WTC11 (cell line): ENCODE measurements around the gene NEK11. TPM values are rescaled to one million over a fixed set of nuclear protein-coding genes. Genes with fewer than 3 reads are reported as not detected.
A peak's percentile ranks its signal among the peaks of the same experiment; 100 is the strongest.

Experiments
- ATAC-seq: fragments of 200-7000 bp; cut with Tn5 transposase; 2 replicates; pipeline ENCODE4 v1.10.0; 2021; ENCODE audit warnings: mild to moderate bottlenecking, moderate library complexity
- CTCF ChIA-PET: fragments of 300-600 bp; sonication (Branson Sonifier 250); formaldehyde crosslinking; loops from one replicate; lab custom pipeline; 2021; ENCODE audit warnings: antibody characterized with exemption; lab: Charles Lee
- POLR2A ChIA-PET: fragments of 350-600 bp; sonication (Branson Sonifier 250); formaldehyde crosslinking; loops from one replicate; lab custom pipeline; 2021; ENCODE audit warnings: antibody characterized with exemption; lab: Charles Lee
- DNase-seq: peaks from one replicate; pipeline ENCODE4 v3.0.0; 2021; ENCODE audit warnings: low spot score
- H3K27ac Mint-ChIP-seq: 2 replicates; pipeline ENCODE4 v1.8.0; 2021; ENCODE audit warnings: mixed read lengths
- H3K27me3 Mint-ChIP-seq: 2 replicates; pipeline ENCODE4 v1.8.0; 2021; ENCODE audit warnings: low read depth, mild to moderate bottlenecking, moderate library complexity, mixed read lengths
- H3K36me3 Mint-ChIP-seq: 2 replicates; pipeline ENCODE4 v1.8.0; 2021; ENCODE audit warnings: mixed read lengths
- H3K4me1 Mint-ChIP-seq: 2 replicates; pipeline ENCODE4 v1.8.0; 2022; ENCODE audit warnings: mixed read lengths
- H3K4me3 Mint-ChIP-seq: 2 replicates; pipeline ENCODE4 v1.8.0; 2021; ENCODE audit warnings: mild to moderate bottlenecking, moderate library complexity, mixed read lengths
- H3K9me3 Mint-ChIP-seq: 2 replicates; pipeline ENCODE4 v1.8.0; 2021; ENCODE audit warnings: mixed read lengths
- AFF4 ChIP-seq: sonication (generic); formaldehyde crosslinking; IDR thresholded peaks from 2 replicates; pipeline ENCODE4 v1.8.1; 2023; ENCODE audit warnings: mild to moderate bottlenecking, missing genetic modification reagents, borderline replicate concordance
- CBFB ChIP-seq: sonication (generic); formaldehyde crosslinking; IDR thresholded peaks from 2 replicates; pipeline ENCODE4 v1.8.1; 2022; ENCODE audit warnings: mild to moderate bottlenecking, low read depth, missing genetic modification reagents
- CREM ChIP-seq: sonication (generic); formaldehyde crosslinking; IDR thresholded peaks from 2 replicates; pipeline ENCODE4 v1.8.1; 2022; ENCODE audit warnings: mild to moderate bottlenecking, missing genetic modification reagents, moderate library complexity
- EMX1 ChIP-seq: fragments of 250-450 bp; sonication (Bioruptor Pico); IDR thresholded peaks from 2 replicates; pipeline ENCODE4 v1.8.0; 2021; ENCODE audit warnings: mild to moderate bottlenecking
- ERG ChIP-seq: fragments of 250-450 bp; sonication (Bioruptor Pico); IDR thresholded peaks from 2 replicates; pipeline ENCODE4 v1.8.0; 2021; ENCODE audit warnings: mild to moderate bottlenecking
- MXD4 ChIP-seq: fragments of 250-450 bp; sonication (Bioruptor Pico); IDR thresholded peaks from 2 replicates; pipeline ENCODE4 v1.8.0; 2021; ENCODE audit warnings: mild to moderate bottlenecking, moderate library complexity, borderline replicate concordance
- NFATC4 ChIP-seq: fragments of 250-450 bp; sonication (Bioruptor Pico); IDR thresholded peaks from 2 replicates; pipeline ENCODE4 v1.9.0; 2021; ENCODE audit warnings: mild to moderate bottlenecking
- NR2C2 ChIP-seq: sonication (generic); formaldehyde crosslinking; IDR thresholded peaks from 2 replicates; pipeline ENCODE4 v1.8.0; 2022; ENCODE audit warnings: mild to moderate bottlenecking, missing genetic modification reagents
- PREB ChIP-seq: sonication (generic); formaldehyde crosslinking; IDR thresholded peaks from 2 replicates; pipeline ENCODE4 v1.8.1; 2022; ENCODE audit warnings: mild to moderate bottlenecking, missing genetic modification reagents, moderate library complexity, borderline replicate concordance
- ZNF317 ChIP-seq: sonication (generic); formaldehyde crosslinking; IDR thresholded peaks from 2 replicates; pipeline ENCODE4 v1.8.1; 2023; ENCODE audit warnings: low read depth, mild to moderate bottlenecking, moderate library complexity, missing genetic modification reagents, borderline replicate concordance
- ZNF396 ChIP-seq: fragments of 250-450 bp; sonication (Bioruptor Pico); IDR thresholded peaks from 2 replicates; pipeline ENCODE4 v1.8.0; 2021; ENCODE audit warnings: mild to moderate bottlenecking, moderate library complexity, borderline replicate concordance
- total RNA-seq: library from RNA; stranded (reverse); gene quantifications from 3 replicates; pipeline ENCODE4 v1.2.3, GENCODE V29; 2021
- TF ChIP-seq, protein P1 (sequence below): sonication (generic); formaldehyde crosslinking; IDR thresholded peaks from 2 replicates; pipeline ENCODE4 v1.8.0; 2022; ENCODE audit warnings: mild to moderate bottlenecking, missing genetic modification reagents
- TF ChIP-seq, protein P2 (sequence below): sonication (generic); formaldehyde crosslinking; IDR thresholded peaks from 2 replicates; pipeline ENCODE4 v1.8.0; 2023; ENCODE audit warnings: missing genetic modification reagents, mild to moderate bottlenecking, borderline replicate concordance
- TF ChIP-seq, protein P3 (sequence below): fragments of 200-600 bp; IDR thresholded peaks from 2 replicates; pipeline ENCODE4 v1.8.0; 2022; ENCODE audit warnings: antibody characterized with exemption
- TF ChIP-seq, protein P4 (sequence below): sonication (generic); formaldehyde crosslinking; IDR thresholded peaks from 2 replicates; pipeline ENCODE4 v1.8.1; 2022; ENCODE audit warnings: low read depth, missing genetic modification reagents, borderline replicate concordance
- TF ChIP-seq, protein P5 (sequence below): sonication (generic); formaldehyde crosslinking; conservative IDR thresholded peaks from 2 replicates; pipeline ENCODE4 v1.8.1; 2022; ENCODE audit warnings: mild to moderate bottlenecking, missing genetic modification reagents

Gene NEK11
- total RNA-seq, 1 experiment from 2014 or later, result 1.6 TPM

DNA sequence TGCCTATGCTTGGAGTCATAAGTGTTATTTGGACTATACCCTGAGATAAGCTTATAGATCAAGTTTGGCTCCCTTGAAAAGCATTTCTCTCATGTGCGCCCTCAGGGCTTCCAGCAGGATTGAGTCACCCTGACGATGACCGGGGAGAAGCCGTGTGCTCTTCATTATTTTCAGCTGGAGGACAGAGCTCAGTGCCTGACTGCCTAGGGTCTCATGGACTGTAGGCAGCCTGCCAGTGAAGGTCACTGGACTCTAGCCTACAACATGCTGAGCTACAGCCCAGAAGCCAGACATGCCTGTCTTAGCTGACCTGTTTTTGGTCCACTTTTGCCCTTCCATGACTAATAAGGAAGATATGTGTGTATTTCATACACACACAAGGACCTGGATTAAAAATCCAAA lies 323.3 kb downstream of the NEK11 start (continued):
- no peak for TF ChIP-seq CREM (CRISPR knock-in tag)
- TF ChIP-seq, protein P1, sequence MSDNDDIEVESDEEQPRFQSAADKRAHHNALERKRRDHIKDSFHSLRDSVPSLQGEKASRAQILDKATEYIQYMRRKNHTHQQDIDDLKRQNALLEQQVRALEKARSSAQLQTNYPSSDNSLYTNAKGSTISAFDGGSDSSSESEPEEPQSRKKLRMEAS, result no peak

- Mint-ChIP-seq H3K9me3 (peaks cover 3% of the 10 kb centered on the region), H3K27ac (0 out of 2 replicates have a peak overlapping the region, but pooled peaks have one; percentile 74)
These were observed 323.8 kb downstream of the NEK11 start for GRCh38 chr3:131350506-131350905.

GRCh38 chr3:131353016-131353877 lies 326.6 kb downstream of the NEK11 start:
- H3K36me3 Mint-ChIP-seq, result no peaks in the 10 kb centered on the region
- peaks cover 30% of the 10 kb centered on the region for H3K4me1 Mint-ChIP-seq
- ChIA-PET POLR2A (no interaction called here), CTCF (no interaction called here)
- ATAC-seq, result no peak
- no peaks in the 10 kb centered on the region for H3K9me3 Mint-ChIP-seq
- TF ChIP-seq, protein P2, sequence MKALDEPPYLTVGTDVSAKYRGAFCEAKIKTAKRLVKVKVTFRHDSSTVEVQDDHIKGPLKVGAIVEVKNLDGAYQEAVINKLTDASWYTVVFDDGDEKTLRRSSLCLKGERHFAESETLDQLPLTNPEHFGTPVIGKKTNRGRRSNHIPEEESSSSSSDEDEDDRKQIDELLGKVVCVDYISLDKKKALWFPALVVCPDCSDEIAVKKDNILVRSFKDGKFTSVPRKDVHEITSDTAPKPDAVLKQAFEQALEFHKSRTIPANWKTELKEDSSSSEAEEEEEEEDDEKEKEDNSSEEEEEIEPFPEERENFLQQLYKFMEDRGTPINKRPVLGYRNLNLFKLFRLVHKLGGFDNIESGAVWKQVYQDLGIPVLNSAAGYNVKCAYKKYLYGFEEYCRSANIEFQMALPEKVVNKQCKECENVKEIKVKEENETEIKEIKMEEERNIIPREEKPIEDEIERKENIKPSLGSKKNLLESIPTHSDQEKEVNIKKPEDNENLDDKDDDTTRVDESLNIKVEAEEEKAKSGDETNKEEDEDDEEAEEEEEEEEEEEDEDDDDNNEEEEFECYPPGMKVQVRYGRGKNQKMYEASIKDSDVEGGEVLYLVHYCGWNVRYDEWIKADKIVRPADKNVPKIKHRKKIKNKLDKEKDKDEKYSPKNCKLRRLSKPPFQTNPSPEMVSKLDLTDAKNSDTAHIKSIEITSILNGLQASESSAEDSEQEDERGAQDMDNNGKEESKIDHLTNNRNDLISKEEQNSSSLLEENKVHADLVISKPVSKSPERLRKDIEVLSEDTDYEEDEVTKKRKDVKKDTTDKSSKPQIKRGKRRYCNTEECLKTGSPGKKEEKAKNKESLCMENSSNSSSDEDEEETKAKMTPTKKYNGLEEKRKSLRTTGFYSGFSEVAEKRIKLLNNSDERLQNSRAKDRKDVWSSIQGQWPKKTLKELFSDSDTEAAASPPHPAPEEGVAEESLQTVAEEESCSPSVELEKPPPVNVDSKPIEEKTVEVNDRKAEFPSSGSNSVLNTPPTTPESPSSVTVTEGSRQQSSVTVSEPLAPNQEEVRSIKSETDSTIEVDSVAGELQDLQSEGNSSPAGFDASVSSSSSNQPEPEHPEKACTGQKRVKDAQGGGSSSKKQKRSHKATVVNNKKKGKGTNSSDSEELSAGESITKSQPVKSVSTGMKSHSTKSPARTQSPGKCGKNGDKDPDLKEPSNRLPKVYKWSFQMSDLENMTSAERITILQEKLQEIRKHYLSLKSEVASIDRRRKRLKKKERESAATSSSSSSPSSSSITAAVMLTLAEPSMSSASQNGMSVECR (CRISPR knock-in tag), result no peak
- no peak for TF ChIP-seq CREM (CRISPR knock-in tag)
- no peak for TF ChIP-seq PREB (CRISPR knock-in tag)
- TF ChIP-seq, protein P3, sequence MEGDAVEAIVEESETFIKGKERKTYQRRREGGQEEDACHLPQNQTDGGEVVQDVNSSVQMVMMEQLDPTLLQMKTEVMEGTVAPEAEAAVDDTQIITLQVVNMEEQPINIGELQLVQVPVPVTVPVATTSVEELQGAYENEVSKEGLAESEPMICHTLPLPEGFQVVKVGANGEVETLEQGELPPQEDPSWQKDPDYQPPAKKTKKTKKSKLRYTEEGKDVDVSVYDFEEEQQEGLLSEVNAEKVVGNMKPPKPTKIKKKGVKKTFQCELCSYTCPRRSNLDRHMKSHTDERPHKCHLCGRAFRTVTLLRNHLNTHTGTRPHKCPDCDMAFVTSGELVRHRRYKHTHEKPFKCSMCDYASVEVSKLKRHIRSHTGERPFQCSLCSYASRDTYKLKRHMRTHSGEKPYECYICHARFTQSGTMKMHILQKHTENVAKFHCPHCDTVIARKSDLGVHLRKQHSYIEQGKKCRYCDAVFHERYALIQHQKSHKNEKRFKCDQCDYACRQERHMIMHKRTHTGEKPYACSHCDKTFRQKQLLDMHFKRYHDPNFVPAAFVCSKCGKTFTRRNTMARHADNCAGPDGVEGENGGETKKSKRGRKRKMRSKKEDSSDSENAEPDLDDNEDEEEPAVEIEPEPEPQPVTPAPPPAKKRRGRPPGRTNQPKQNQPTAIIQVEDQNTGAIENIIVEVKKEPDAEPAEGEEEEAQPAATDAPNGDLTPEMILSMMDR, result no peak
- no peak for TF ChIP-seq NFATC4 (CRISPR knock-in tag)
- no peak for TF ChIP-seq MXD4
- TF ChIP-seq, protein P4, sequence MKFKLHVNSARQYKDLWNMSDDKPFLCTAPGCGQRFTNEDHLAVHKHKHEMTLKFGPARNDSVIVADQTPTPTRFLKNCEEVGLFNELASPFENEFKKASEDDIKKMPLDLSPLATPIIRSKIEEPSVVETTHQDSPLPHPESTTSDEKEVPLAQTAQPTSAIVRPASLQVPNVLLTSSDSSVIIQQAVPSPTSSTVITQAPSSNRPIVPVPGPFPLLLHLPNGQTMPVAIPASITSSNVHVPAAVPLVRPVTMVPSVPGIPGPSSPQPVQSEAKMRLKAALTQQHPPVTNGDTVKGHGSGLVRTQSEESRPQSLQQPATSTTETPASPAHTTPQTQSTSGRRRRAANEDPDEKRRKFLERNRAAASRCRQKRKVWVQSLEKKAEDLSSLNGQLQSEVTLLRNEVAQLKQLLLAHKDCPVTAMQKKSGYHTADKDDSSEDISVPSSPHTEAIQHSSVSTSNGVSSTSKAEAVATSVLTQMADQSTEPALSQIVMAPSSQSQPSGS, result no peak
- no peak for TF ChIP-seq EMX1 (CRISPR knock-in tag)
- TF ChIP-seq NR2C2, result no peak
- no peak for TF ChIP-seq ZNF317 (CRISPR knock-in tag)
- TF ChIP-seq, protein P5, sequence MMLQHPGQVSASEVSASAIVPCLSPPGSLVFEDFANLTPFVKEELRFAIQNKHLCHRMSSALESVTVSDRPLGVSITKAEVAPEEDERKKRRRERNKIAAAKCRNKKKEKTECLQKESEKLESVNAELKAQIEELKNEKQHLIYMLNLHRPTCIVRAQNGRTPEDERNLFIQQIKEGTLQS (CRISPR knock-in tag), result no peak
- TF ChIP-seq ERG (CRISPR knock-in tag), result no peak
- TF ChIP-seq ZNF396, result no peak
- no peak for TF ChIP-seq AFF4 (CRISPR knock-in tag)
- no peaks in the 10 kb centered on the region for H3K27me3 Mint-ChIP-seq
- no peak for DNase-seq
- H3K4me3 Mint-ChIP-seq, result no peak overlapping the region
- H3K27ac Mint-ChIP-seq, result no peak overlapping the region

More at GRCh38 chr3:131350506-131350905, 323.8 kb downstream of the NEK11 start:
- DNase-seq (no peak), ATAC-seq (no peak)
- Mint-ChIP-seq H3K4me1 (peaks cover 35% of the 10 kb centered on the region), H3K36me3 (no peaks in the 10 kb centered on the region), H3K27me3 (no peaks in the 10 kb centered on the region), H3K4me3 (no peak overlapping the region)
- TF ChIP-seq CBFB, result no peak
- ChIA-PET POLR2A (no interaction called here), CTCF (interaction anchor here (1.7 kb wide), 1 partner anchor 11 kb away, joined by 3 read pairs; no protein-coding TSS in a partner anchor)
